TTC549 (cell line): ENCODE results near the gene ASL.
"Not testable (repeated sequence)": the region's sequence is repeated elsewhere in the genome, so short reads cannot be mapped to it uniquely, and the experiment has no call there.

Experiments
- FAIRE-seq: peaks from 2 replicates; lab custom pipeline; 2012; peaks lifted over from hg19 to GRCh38; lab: Jason Lieb, UNC

Gene ASL

DNA sequence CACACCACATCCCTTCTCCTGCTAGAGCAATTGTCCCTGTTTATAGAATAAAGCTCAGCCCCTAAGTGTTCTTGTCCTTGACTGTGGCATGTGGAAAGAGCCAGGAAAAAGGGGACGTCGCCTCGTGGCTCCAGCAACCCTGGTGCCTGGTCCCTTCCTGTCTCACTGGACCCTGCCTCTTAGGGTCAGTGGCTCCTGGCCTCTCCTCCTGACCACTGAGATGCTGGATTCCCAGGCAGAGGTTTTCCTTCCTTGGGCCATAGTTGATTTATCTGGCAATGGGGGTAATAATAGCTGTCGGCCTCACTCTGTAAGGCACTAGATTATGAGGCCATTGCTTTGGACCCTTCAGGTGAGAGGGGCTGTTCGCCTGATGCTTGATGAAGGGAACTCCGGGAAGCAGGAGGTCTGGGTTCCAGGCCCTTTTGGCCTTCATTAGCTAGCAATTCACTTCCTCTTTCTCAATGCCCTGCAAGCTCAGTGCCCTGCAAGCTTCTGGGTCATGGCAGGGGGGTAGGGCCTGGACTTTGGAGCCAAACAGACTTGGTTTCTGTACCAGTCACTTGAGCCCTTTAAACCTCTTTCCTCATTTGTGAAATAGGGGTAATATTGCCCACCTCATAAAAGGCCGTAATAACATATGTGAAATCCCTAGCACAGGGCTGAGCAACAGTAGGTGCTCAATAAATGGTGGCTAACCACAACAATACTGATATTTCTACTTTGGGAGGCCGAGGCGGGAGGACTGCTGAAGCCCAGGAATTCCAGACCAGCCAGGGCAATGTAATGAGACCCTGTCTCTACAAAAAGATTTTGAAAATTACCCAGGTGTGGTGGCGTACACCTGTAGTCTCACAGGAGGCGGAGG is 1.1 kb downstream of the ASL start:
- FAIRE-seq = no peak

DNA sequence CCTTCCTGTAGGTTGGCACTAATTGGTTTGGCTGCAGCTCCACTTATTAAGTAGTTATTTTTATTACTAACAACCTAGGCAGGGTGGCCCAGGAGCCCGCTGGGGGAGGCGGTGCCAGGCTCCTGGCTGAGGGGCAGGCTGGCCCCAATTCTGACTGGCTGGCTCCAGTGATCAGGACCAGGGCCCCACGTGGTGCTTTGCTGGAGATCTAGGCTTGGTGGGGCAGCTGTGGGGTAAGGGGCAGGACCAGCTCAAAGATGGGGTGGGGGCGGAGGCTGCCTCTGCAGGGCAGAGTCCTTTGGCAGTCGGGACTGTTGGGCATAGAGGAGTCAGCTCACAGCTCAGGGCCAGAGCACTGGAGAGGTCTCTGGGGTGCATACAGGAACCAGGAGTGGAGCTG is 2.4 kb downstream of the ASL start:
- FAIRE-seq = no peak

DNA sequence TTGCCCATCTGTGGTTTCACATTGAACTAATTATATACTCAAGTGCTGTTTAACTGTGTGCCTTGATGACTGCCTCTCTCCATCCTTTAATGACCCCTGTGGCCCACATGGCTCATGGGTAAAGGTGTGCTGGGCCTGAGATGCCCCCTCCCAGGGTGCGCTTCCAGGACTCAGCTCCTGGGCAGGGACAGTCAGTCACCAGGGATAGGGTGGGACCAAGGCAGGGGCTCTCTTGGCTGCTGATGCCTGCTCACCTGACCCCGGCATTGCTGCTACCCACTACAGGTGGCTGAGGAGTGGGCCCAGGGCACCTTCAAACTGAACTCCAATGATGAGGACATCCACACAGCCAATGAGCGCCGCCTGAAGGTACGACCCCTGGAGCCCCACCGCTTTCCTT is 6.5 kb downstream of the ASL start:
- no peak for FAIRE-seq

DNA sequence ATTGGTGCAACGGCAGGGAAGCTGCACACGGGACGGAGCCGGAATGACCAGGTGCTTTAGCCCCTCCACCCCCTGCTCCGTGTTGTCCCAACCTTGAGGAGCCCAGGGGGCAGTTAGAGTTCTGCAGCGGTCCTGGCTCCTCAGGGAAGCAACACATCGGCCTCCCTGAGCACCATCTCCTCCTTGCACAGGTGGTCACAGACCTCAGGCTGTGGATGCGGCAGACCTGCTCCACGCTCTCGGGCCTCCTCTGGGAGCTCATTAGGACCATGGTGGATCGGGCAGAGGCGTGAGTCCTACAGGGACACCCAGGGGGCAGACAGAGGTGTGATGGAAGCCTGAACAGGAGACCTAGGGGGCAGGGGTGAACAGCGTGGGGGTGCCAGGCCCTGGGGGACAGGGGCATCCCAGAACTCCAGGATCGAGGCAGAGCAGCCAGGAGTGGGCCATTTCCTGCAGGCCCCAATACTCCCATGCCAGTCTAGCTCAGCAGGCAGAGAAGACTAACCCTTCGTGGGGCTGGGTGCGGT is 7.3 kb downstream of the ASL start:
- FAIRE-seq = no peak

DNA sequence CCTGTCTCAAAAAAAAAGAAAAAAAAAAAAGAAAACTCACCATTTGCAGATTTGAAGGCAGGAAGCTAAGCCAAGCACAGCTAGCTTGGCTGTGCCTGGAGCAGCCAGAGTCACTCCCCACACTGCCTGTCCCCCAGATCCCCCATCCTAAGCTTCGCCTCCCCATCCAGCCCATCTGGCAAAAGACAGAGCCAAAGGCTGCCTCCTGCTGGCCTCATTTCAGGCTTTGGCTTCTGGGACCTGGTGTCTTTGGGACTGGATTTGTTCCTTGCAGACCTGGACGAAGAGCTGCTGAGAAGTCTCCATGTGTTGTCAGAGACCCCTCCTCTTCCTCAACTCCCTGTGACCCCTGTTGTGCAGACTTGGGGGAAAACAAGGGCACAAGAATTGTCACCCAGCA is 8.1 kb downstream of the ASL start:
- no peak for FAIRE-seq

DNA sequence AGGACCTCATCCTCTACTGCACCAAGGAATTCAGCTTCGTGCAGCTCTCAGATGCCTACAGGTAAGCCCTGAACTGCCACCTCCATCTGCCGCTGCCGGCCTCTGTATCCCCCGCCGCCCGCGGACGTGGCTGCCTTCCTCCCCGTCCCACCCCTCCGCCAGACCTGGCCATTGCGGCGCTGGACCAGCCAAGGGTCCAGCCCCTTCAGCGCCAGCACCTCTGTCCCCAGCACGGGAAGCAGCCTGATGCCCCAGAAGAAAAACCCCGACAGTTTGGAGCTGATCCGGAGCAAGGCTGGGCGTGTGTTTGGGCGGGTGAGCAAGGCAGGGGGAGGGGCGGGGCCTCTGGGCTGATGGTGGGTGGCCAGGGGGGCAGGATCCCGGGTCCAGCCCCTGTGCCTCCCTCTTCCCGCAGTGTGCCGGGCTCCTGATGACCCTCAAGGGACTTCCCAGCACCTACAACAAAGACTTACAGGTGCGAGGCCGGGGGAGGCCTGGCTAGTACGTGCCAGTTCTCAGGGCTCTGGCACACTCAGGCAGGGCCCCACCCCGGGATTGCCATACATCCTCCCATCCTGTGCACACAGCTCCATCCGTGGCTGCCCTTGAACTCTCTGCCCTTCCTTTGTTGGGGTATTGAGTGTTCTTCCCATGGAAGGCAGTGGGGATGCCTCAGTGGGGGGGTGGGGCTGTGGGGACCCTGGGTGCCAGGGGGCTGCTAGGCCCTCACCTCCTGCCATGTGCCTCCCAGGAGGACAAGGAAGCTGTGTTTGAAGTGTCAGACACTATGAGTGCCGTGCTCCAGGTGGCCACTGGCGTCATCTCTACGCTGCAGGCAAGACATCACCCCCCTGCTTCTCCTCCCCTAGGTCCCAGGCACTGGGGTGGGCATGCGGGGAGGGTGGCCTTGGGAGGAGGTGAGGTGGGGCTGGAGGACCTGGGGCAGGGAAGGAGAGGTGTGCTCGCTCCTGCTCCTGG is 13.5 kb downstream of the ASL start:
- FAIRE-seq = no peak

DNA sequence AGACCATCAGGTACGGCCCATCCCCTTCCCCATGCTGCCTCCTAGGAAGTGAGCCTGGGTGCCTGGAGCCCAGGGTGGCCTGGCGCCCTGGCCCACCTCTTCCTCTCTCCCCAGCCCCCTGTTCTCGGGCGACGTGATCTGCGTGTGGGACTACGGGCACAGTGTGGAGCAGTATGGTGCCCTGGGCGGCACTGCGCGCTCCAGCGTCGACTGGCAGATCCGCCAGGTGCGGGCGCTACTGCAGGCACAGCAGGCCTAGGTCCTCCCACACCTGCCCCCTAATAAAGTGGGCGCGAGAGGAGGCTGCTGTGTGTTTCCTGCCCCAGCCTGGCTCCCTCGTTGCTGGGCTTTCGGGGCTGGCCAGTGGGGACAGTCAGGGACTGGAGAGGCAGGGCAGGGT is 17.0 kb downstream of the ASL start:
- no peak for FAIRE-seq

DNA sequence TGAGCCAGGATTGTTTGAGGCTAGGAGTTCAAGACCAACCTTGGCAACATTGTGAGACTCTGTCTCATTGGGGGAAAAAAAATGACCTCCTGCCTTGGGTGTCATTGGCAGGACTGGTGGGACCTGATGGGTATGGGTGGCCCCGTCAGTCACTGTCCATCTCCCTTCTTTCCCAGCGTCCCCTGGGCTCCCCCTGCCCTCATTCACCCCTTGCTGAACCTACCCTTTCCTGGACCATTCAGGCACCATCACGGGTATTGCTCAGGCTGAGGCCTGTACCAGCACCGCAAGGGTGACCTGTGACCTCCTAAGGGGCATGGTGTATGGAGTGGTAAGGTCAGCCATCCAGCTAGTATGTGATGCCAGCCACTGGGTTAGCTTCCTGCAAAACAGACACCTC is 19.4 kb downstream of the ASL start:
- FAIRE-seq = no peak

DNA sequence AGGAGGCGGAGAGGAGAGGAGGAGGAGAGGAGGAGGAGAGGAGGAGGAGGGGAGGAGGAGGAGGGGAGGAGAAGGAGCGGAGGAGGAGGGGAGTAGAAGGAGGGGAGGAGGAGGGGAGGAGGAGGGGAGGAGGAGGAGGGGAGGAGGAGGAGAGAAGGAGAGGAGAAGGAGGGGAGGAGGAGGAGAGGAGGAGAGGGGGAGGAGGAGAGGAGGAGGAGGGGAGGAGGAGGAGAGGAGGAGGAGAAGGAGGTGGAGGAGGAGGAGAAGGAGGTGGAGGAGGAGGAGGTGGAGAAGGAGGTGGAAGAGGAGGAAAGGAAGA is 23.6 kb downstream of the ASL start:
- FAIRE-seq = no peak

DNA sequence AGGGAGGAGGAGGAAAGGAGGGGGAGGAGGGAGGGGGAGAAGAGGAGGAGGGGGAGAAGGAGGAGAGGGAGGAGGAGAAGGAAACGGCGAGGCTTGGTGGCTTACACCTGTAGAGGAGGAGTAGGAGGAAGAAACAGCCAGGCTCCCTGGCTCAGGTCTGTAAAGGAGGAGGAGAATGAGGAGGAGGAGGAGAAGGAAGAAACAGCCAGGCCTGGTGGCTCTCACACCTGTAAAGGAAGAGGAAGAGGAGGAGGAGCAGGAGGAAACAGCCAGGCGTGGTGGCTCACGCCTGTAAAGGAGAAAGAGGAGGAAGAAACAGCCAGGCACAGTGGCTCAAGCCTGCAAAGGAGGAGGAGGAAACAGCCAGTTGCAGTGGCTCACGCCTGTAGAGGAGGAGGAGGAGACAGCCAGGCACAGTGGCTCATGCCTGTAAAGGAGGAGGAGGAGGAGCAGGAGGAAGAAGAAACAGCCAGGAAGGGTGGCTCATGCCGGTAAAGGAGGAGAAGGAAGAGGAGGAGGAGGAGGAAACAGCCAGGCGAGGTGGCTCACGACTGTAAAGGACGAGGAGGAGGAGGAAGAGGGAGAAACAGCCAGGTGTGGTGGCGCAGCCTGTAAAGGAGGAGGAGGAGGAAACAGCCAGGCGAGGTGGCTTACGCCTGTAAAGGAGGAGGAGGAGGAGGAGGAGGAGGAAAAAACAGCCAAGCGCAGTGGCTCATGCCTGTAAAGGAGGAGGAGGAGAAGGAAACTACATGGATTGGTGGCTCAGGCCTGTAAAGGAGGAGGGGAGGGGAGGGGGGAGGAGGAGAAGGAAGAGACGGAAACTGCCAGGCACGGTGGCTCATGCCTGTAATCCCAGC is 24.2 kb downstream of the ASL start:
- no peak for FAIRE-seq

DNA sequence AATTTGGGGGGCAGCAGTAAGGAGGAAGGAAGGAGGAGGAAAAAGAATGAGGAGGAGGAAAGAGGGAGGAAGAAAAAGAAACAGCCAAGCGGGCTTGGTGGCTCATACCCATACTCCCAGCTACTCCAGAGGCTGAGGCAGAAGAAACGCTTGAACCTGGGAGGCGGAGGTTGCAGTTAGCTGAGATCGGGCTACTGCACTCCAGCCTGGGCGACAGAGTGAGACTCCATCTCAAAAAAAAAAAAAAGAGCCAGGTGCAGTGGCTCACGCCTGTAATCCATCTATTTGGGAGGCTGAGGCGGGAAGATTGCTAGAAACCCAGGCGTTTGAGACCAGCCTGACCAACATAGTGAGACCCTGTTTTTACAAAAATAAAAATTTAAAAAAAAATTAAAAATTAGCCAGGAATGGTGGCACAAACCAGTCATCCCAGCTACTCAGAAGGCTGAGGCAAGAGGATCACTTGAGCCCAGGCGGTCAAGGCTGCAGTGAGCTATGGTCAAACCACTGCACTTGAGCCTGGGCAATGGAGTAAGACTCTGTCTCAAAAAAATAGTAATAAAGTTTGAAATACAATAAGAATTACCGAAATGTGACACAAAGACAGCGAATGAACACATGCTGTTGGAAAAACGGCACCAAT is 24.9 kb downstream of the ASL start:
- FAIRE-seq = no peak

DNA sequence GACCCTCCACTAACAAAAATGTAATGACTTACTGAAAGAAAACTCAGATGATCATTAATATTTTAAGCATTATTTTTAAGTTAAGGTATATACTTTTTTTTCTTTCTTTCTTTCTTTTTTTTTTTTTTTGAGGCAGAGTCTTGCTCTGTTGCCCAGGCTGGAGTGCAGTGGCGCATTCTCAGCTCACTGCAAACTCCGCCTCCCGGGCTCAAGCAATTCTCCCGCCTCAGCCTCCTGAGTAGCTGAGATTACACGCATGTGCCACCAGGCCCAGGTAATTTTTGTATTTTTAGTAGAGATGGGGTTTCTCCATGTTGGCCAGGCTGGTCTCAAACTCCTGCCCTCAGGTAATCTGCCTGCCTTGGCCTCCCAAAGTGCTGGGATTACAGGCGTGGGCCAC is 26.5 kb downstream of the ASL start:
- FAIRE-seq = not testable (repeated sequence)

DNA sequence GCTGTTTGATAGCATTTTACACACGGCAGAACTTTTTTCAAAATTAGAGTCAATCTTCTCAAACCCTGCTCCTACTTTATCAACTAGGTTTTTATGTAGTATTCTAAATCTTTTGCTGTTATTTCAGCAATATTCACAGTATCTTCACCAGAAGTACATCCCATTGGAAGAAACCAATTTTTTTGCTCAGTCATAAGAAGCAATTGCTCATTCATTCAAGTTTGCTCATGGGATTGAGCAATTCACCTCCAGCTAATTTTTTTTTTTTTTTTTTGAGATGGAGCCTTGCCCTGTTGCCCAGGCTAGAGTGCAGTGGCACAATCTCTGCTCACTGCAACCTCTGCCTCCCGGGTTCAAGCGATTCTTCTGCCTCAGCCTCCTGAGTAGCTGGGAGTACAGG is 28.4 kb downstream of the ASL start:
- not testable (repeated sequence) for FAIRE-seq

DNA sequence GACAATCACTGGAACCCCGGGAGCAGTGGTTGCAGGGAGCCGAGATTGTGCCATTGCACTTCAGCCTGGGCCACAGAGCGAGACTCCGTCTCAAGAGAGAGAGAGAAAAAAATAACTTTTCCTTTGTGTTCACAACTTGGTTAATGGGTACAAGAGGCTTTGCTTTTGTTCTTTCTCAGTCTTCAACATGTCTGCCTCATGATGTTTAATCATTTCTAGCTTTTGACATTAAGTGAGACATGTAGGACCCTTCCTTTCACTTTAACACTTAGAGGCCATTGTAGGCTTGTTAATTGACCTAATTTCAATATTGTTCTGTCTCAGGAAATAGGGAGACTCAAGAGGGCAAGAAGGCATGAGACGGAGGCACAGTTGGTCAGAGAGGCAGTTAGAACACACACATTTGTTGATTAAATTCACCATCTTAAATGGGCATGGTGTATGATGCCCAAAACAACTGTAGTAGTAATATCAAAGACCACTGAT is 29.7 kb downstream of the ASL start:
- FAIRE-seq = no peak

DNA sequence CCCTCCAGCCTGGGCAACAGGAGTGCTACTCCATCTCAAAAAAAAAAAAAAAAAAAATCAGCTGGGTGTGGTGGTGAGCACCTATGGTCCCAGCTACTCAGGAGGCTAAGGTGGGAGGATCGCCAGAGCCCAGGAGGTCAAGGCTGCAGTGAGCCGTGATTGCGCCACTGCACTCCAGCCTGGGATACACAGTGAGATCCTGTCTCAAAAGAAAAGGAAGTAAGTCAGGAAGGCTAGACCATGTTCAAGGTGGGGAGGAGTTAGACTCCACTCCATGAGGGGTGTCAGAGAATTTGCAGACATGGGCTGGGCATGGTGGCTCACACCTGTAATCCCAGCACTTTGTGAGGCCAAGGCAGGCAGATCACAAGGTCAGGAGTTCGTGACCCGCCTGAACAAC is 32.8 kb downstream of the ASL start:
- not testable (repeated sequence) for FAIRE-seq

DNA sequence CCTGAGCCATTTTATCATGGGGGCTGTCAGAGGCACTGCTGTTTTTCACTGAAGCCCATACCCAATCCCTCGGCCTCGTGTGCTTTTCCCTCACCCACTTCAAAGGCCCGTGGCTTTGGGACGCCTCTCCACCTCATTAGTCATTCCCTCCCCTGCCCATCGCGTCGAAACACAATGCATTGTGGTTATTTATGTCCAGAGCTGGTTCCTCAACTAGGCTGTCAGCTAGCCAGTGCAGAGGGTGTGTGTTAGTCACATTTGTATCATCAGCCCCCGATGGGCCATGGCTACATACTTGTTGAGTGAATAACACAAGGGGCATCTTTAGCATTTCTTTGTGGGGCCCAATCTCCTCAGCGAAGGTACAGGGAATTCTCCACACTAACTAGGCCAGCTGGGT is 35.2 kb downstream of the ASL start:
- FAIRE-seq = no peak

DNA sequence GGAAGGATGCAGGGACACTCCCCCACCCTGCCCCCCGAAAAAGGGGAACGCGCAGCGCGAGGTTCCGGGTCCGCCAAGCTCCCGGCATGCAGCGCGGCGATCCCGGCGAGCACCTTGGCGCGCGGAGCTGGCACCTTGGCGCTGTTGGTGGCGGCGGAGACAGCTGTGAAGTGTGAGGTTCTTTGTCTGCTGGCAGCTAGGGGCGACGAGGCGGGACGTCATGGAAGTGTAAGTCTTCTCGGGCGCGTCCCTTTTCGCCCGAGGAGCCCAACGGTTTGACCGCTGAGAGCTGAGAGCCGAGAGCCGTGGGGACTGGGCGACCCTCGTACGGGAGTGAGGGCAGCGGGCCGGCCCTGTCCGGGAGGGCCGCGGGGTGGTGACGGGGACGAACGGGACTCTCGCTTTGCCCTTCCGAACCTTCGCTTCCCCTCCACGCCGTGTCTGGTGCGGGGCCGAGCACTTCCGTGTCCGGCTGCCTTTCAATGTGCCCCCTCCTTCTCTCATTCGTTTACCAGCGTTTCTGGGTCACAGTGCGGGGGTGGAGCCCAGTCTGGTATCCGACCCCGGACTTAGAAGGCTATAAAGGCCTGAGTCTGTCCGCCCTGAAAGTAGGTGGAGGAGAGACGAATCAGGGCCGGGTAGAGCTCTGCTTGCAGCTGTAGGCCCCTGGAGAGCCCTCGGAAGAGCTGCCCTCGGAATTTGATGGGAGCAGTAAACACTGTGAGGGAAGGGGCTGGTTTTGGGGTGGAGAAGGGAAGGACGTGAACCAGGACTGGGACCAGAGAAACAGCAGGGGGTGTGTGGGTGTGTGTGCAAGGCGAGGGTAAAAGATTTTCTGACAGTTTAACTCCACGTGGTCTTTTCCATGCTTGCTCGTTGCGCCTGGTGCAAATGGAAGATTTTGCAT is 39.4 kb downstream of the ASL start, which contains the start of gene CRCP:
Gene CRCP, plus strand, starts transcription at position 105 of the 907 bp plus-strand sequence. Its CDS starts 116 bp downstream, at position 221.
- FAIRE-seq = no peak

DNA sequence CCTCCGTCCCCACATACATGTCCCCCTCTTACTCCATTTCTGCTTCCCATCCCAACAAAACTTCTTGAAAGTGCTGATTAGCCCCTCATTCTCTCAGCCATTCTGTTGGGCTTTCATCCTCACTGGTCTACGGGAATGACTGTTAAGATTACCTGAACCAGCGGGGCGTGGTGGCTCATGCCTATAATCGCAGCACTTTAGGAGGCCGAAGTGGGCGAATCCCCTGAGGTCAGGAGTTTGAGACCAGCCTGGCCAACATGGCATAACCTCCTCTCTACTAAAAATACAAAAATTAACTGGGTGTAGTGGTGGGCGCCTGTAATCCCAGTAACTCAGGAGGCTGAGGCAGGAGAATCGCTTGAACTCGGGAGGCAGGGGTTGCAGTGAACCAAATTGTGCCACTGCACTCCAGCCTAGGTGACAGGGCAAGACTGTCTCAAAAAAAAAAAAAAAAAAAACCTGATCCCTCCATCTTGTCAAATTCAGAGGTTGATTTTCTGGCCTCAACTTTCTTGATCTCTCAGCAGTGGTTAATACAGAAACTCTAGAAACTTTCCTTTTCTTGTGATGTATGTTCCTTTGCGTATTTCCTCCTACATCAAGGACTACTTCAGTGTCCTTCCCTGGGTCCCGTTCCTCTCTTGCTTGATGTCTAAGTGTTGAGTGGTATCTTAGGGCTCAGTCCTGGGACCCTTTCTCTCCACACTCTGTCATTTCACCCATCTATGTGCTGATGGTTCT is 41.2 kb downstream of the ASL start:
- FAIRE-seq = not testable (repeated sequence)

DNA sequence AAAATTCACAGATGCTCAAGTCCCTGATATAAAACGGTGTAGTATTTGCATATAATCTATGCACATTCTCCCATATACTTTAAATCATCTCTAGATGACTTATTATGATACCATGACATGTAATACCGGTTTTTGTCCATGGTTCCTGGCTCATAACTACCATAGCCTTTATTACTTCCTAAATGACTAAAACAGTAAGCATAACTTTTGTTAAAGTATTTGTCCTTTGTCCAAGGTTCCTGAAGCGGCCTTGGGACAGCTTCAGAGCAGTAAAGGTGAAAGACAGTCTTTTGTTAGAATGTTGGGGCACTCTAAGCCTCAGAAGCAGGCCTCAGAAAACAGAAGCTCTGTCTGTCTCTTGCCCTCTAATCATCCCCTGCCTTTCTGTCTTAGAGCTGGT is 43.0 kb downstream of the ASL start:
- no peak for FAIRE-seq
